Measurements from ENCODE around the gene RAB6A. TPM values are rescaled to one million over a fixed set of nuclear protein-coding genes. Genes with fewer than 3 reads are reported as not detected.

Gene RAB6A
- total RNA-seq, 3 donors from 2014 or later (not counting 1 experiment from before 2014, with no cell fraction given) = 72.2 to 107 (median 97.7) TPM

DNA sequence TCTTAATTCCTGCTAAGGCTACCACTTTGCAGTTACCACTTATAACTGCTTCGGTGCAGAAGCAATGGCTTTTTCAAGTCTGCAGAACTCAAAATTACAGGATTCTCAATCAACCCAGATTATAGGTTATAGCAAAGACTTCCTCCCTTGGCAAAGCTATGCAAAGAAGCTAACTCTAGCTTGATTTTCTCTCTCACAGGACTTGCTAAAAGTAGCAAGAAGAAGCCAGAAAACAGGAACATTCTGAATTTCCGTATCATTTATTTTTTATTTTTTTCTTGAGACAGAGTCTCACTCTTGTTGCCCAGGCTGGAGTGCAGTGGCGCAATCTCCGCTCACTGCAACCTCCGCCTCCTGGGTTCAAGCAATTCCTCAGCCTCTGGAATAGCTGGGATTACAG is 125.2 kb downstream of the RAB6A start:
- H3K4me3 ChIP-seq (ENCODE audit: low read length) = no peak overlapping the region
- 91% methylated on average over 5 of the region's 5 CpGs for WGBS (ENCODE audit: insufficient coverage)
- ATAC-seq = no peak
- Mint-ChIP-seq H3K4me3 (no peak overlapping the region), H3K9me3 (no peaks in the 10 kb centered on the region), H3K27me3 (ENCODE audit: low read depth in 2 of 2) (peaks cover 0 to 4% of the 10 kb centered on the region in 2 donors), H3K27ac (no peak overlapping the region), H3K36me3 (no peaks in the 10 kb centered on the region), H3K4me1 (peaks cover 0 to 6% of the 10 kb centered on the region in 2 donors)
- no peaks in the 10 kb centered on the region for H3K36me3 ChIP-seq (ENCODE audit: control insufficient read depth, insufficient read depth, low read length)
- no peaks in the 10 kb centered on the region for H3K9me3 ChIP-seq (ENCODE audit: control insufficient read depth, insufficient read depth, low read length)
- intact Hi-C loops (cut with micrococcal nuclease) = no loop called here
- no peak for DNase-seq
- TF ChIP-seq, protein P1, sequence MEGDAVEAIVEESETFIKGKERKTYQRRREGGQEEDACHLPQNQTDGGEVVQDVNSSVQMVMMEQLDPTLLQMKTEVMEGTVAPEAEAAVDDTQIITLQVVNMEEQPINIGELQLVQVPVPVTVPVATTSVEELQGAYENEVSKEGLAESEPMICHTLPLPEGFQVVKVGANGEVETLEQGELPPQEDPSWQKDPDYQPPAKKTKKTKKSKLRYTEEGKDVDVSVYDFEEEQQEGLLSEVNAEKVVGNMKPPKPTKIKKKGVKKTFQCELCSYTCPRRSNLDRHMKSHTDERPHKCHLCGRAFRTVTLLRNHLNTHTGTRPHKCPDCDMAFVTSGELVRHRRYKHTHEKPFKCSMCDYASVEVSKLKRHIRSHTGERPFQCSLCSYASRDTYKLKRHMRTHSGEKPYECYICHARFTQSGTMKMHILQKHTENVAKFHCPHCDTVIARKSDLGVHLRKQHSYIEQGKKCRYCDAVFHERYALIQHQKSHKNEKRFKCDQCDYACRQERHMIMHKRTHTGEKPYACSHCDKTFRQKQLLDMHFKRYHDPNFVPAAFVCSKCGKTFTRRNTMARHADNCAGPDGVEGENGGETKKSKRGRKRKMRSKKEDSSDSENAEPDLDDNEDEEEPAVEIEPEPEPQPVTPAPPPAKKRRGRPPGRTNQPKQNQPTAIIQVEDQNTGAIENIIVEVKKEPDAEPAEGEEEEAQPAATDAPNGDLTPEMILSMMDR (IDR thresholded peaks at IDR 0.05) = no peak
- no peak overlapping the region for H3K27ac ChIP-seq (ENCODE audit: low read length)
- H3K27me3 ChIP-seq (ENCODE audit: control insufficient read depth, insufficient read depth, low read length) = no peaks in the 10 kb centered on the region
- no peaks in the 10 kb centered on the region for H3K4me1 ChIP-seq (ENCODE audit: control insufficient read depth, insufficient read depth, low read length)

DNA sequence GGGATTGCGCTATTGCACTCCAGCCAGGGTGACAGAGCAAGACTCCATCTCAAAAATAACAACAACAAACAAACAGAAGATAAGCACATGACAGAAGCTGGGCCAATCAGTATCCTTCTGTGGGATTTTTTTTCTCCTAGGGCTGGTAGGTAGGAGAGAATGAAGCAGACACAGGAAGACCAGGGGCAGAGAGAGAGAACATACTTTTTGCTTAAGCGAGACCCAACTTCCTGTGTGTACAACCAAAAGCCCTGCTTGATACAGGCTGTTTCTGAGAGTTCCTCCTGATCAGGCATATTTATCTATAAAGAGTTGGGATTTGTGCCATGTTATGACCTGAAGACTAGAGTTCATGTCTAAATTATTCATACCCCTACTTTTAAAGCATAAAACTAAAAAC is 126.9 kb downstream of the RAB6A start:
- intact Hi-C loops (cut with micrococcal nuclease) = no loop called here
- H3K9me3 Mint-ChIP-seq = no peaks in the 10 kb centered on the region
- Histone ChIP-seq H3K27me3 (ENCODE audit: control insufficient read depth, insufficient read depth, low read length) (no peaks in the 10 kb centered on the region), H3K36me3 (ENCODE audit: control insufficient read depth, insufficient read depth, low read length) (no peaks in the 10 kb centered on the region), H3K27ac (ENCODE audit: low read length) (no peak overlapping the region), H3K4me1 (ENCODE audit: control insufficient read depth, insufficient read depth, low read length) (no peaks in the 10 kb centered on the region), H3K4me3 (ENCODE audit: low read length) (no peak overlapping the region), H3K9me3 (ENCODE audit: control insufficient read depth, insufficient read depth, low read length) (no peaks in the 10 kb centered on the region)
- ATAC-seq (peak in 1 of 3 donors; percentile 50), DNase-seq (peak in 1 of 2 donors; percentile 35)
- no peaks in the 10 kb centered on the region for H3K36me3 Mint-ChIP-seq
- TF ChIP-seq, protein P1 (IDR thresholded peaks at IDR 0.05) = no peak
- no peaks in the 10 kb centered on the region for H3K27me3 Mint-ChIP-seq (ENCODE audit: low read depth in 2 of 2)
- 56% methylated on average over 2 of the region's 2 CpGs for WGBS (ENCODE audit: insufficient coverage)
- peak overlapping the region in 1 of 2 donors; percentile 29 for H3K27ac Mint-ChIP-seq
- no peak overlapping the region for H3K4me3 Mint-ChIP-seq
- peaks cover 0 to 6% of the 10 kb centered on the region in 2 donors for H3K4me1 Mint-ChIP-seq

DNA sequence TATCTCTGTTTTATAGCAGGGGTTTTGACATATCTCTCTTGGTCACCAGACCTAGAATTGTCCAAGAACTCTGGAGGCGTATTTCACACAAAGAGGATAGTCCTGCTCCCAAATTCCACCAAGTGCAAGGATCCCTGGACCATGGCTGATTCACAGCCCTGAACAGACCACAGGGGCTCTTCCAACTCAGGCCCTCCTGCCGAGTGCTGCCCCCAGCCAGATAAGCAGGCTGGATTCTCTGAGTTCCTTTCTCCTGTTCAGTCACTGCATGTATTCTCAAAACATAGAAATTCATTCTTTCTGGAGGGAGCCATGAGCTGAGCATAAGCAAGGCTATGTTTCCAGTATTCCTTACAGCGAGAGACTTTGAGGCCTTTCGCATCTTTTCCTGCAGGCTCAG is 127.9 kb downstream of the RAB6A start:
- Mint-ChIP-seq H3K36me3 (no peaks in the 10 kb centered on the region), H3K4me3 (no peak overlapping the region), H3K27ac (no peak overlapping the region), H3K9me3 (no peaks in the 10 kb centered on the region), H3K4me1 (peaks cover 0 to 6% of the 10 kb centered on the region in 2 donors), H3K27me3 (ENCODE audit: low read depth in 2 of 2) (no peaks in the 10 kb centered on the region)
- H3K4me1 ChIP-seq (ENCODE audit: control insufficient read depth, insufficient read depth, low read length) = no peaks in the 10 kb centered on the region
- no peak overlapping the region for H3K27ac ChIP-seq (ENCODE audit: low read length)
- H3K27me3 ChIP-seq (ENCODE audit: control insufficient read depth, insufficient read depth, low read length) = no peaks in the 10 kb centered on the region
- intact Hi-C loops (cut with micrococcal nuclease) = no loop called here
- DNase-seq (no peak), ATAC-seq (no peak)
- H3K4me3 ChIP-seq (ENCODE audit: low read length) = no peak overlapping the region
- 96% methylated on average over 4 of the region's 4 CpGs for WGBS (ENCODE audit: insufficient coverage)
- H3K36me3 ChIP-seq (ENCODE audit: control insufficient read depth, insufficient read depth, low read length) = no peaks in the 10 kb centered on the region
- no peaks in the 10 kb centered on the region for H3K9me3 ChIP-seq (ENCODE audit: control insufficient read depth, insufficient read depth, low read length)
- TF ChIP-seq, protein P1 (IDR thresholded peaks at IDR 0.05) = no peak

DNA sequence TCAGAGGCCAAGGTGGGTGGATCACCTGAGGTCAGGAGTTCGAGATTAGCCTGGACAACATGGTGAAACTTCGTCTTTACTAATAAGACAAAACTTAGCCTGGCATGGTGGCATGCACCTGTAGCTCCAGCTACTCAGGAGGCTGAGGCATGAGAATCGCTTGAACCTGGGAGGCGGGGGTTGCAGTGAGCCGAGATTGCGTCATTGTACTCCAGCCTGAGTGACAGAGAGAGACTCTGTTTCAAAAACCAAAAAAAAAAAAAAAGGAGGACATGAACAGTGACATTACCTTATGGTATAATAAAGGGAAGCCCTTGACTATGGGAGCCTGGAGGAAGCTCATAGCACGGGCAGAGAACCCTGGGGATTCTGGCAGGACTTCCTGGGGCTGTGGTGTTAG is 131.0 kb downstream of the RAB6A start:
- no peaks in the 10 kb centered on the region for H3K9me3 ChIP-seq (ENCODE audit: control insufficient read depth, insufficient read depth, low read length)
- Mint-ChIP-seq H3K9me3 (no peaks in the 10 kb centered on the region), H3K4me1 (peaks cover 0 to 10% of the 10 kb centered on the region in 2 donors), H3K4me3 (no peak overlapping the region), H3K27me3 (ENCODE audit: low read depth in 2 of 2) (peaks cover 0 to 3% of the 10 kb centered on the region in 2 donors), H3K36me3 (no peaks in the 10 kb centered on the region), H3K27ac (no peak overlapping the region)
- H3K4me3 ChIP-seq (ENCODE audit: low read length) = no peak overlapping the region
- DNase-seq = no peak
- peaks cover 5% of the 10 kb centered on the region for H3K4me1 ChIP-seq (ENCODE audit: control insufficient read depth, insufficient read depth, low read length)
- TF ChIP-seq, protein P1 (IDR thresholded peaks at IDR 0.05) = no peak
- ATAC-seq = no peak
- H3K27me3 ChIP-seq (ENCODE audit: control insufficient read depth, insufficient read depth, low read length) = no peaks in the 10 kb centered on the region
- H3K36me3 ChIP-seq (ENCODE audit: control insufficient read depth, insufficient read depth, low read length) = no peaks in the 10 kb centered on the region
- intact Hi-C loops (cut with micrococcal nuclease) = no loop called here
- no peak overlapping the region for H3K27ac ChIP-seq (ENCODE audit: low read length)
- WGBS (ENCODE audit: insufficient coverage) = 80% methylated on average over 7 of the region's 7 CpGs

Measured in natural killer cell (primary cell).